A673 (cell line): ENCODE data around the gene RCAN3.

Experiments
- CTCF ChIP-seq: fragments of 300-800, 200-600 bp; sonication (generic); conservative IDR thresholded peaks from 2 replicates; pipeline ENCODE4 v1.5.1; 2017; ENCODE audit warnings: low read depth, mild to moderate bottlenecking, antibody characterized with exemption, low read length, moderate library complexity, mixed read lengths
- EZH2 ChIP-seq: fragments of 200-600 bp; sonication (generic); IDR thresholded peaks from 2 replicates; pipeline ENCODE4 v1.6.1; 2017; ENCODE audit warnings: borderline replicate concordance, low read depth, mild to moderate bottlenecking, mixed read lengths, antibody characterized with exemption, low read length; ENCODE audit not compliant: poor library complexity, severe bottlenecking

GRCh38 chr1:24508911-24509310 is 6.3 kb downstream of the RCAN3 start:
- TF ChIP-seq CTCF = no peak
- TF ChIP-seq EZH2 = no peak
